HFFc6 (cell line): Measurements from ENCODE around the gene GLCE. TPM values are rescaled to one million over a fixed set of nuclear protein-coding genes. Genes with fewer than 3 reads are reported as not detected.

Source experiments
- DNase-seq: peaks from one replicate; pipeline ENCODE4 v3.0.0-alpha.2; 2018
- H3K27ac Mint-ChIP-seq: 2 replicates; pipeline ENCODE4 v1.8.0; 2020; ENCODE audit warnings: mild to moderate bottlenecking, mixed read lengths
- H3K27me3 Mint-ChIP-seq: 2 replicates; pipeline ENCODE4 v1.8.0; 2021; ENCODE audit warnings: mild to moderate bottlenecking, moderate library complexity, mixed read lengths; ENCODE audit not compliant: insufficient read depth
- H3K36me3 Mint-ChIP-seq: 2 replicates; pipeline ENCODE4 v1.8.0; 2021; ENCODE audit warnings: low read depth, mixed read lengths
- H3K4me1 Mint-ChIP-seq: 2 replicates; pipeline ENCODE4 v1.8.0; 2020; ENCODE audit warnings: low read depth, mixed read lengths
- H3K4me3 Mint-ChIP-seq: 2 replicates; pipeline ENCODE4 v1.8.0; 2020; ENCODE audit warnings: mild to moderate bottlenecking, moderate library complexity, mixed read lengths
- H3K9me3 Mint-ChIP-seq: 2 replicates; pipeline ENCODE4 v1.8.0; 2020; ENCODE audit warnings: mild to moderate bottlenecking, mixed read lengths
- long read RNA-seq: library from polyadenylated mRNA; unstranded; transcript quantifications from one replicate; pipeline ENCODE4 v2.0.0, GENCODE V29; 2019
- total RNA-seq, 6 experiments: library from RNA; stranded (reverse); fragmentation: NEBNext Ultra II Directional; extraction: Animal tissue kit (Norgen Biotek cat#: 25700); gene quantifications; 2 replicates in 1 of 6; 3 replicates in 5 of 6; pipeline ENCODE4 v1.2.3, GENCODE V29; 2021
- TF ChIP-seq, protein P1 (sequence below): fragments of 200-600 bp; sonication (generic); IDR thresholded peaks from 2 replicates; pipeline ENCODE4 v1.5.0; 2021; ENCODE audit warnings: antibody characterized with exemption, mild to moderate bottlenecking

The GLCE gene
- 10 to 100 TPM; 13.2 to 20.6 (median 17.7) TPM for total RNA-seq
- long read RNA-seq, full-length matches to known transcripts, result 9 of 16 reads
- long read RNA-seq, partial matches to known transcripts, result 0 of 16 reads
- long read RNA-seq, other reads (novel, unspliced or antisense), result 7 of 16 reads

DNA sequence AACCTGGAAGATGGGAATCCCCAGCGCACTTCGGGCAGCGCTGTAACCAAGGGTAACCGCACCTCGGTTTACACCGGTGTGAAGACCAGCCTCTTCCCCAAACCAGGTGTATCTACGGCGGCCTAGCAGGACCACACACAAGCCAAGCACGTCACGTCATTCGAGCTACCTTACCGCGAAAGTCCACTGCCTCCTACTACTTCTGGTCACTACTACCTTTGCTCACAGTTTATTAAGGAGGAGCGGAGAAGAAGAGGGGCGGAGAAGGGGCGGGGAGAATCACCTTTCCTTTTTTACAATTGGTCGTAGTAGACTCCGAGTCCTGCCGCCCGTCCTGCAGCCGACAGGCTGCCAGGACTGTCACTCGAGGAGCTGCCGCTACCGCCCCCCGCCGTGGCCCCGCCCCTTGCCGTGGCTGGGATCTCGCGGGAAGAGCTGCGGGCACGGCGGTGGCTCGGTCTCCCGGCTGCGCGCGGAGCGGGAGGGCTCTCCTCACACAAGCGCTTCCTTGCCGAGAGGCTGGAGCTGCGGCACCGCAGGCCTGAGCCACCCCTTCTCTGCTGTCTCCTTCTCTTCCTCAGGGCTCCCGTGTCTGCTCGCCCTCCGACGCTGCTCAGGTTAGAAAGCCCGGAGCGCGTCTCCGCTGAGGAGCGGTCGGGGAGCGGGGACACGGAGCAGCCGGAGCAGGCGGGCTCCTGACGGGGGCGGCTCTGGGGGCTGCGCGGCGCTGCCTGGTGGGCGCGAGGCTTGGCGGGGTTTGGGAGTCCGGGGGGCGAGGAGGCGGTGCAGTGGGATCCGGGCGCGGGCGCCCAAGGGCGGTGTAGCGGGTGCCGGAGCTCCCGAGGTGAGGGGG is at the start of gene GLCE:
Gene GLCE, plus strand, starts transcription at position 495 of the 853 bp plus-strand sequence. CDS start 95,172 bp downstream, outside the sequence.
- TF ChIP-seq, protein P1, sequence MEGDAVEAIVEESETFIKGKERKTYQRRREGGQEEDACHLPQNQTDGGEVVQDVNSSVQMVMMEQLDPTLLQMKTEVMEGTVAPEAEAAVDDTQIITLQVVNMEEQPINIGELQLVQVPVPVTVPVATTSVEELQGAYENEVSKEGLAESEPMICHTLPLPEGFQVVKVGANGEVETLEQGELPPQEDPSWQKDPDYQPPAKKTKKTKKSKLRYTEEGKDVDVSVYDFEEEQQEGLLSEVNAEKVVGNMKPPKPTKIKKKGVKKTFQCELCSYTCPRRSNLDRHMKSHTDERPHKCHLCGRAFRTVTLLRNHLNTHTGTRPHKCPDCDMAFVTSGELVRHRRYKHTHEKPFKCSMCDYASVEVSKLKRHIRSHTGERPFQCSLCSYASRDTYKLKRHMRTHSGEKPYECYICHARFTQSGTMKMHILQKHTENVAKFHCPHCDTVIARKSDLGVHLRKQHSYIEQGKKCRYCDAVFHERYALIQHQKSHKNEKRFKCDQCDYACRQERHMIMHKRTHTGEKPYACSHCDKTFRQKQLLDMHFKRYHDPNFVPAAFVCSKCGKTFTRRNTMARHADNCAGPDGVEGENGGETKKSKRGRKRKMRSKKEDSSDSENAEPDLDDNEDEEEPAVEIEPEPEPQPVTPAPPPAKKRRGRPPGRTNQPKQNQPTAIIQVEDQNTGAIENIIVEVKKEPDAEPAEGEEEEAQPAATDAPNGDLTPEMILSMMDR, result no peak
- Mint-ChIP-seq H3K27ac (peak within 1 kb of the TSS; percentile 61), H3K27me3 (no peaks in the 10 kb centered on the region; the same call in 1 of the 2 replicates), H3K36me3 (no peaks in the 10 kb centered on the region), H3K4me3 (peak within 1 kb of the TSS; percentile 94), H3K9me3 (no peaks in the 10 kb centered on the region), H3K4me1 (peaks cover 44% of the 10 kb centered on the region)
- peak; percentile 93 for DNase-seq

- H3K27ac Mint-ChIP-seq, result no peak overlapping the region
- DNase-seq, result no peak
- H3K27me3 Mint-ChIP-seq, result peaks cover 56% of the 10 kb centered on the region
- H3K9me3 Mint-ChIP-seq, result no peaks in the 10 kb centered on the region
- H3K36me3 Mint-ChIP-seq, result no peaks in the 10 kb centered on the region
- no peak overlapping the region for H3K4me3 Mint-ChIP-seq
- TF ChIP-seq, protein P1, result no peak
- H3K4me1 Mint-ChIP-seq, result no peaks in the 10 kb centered on the region
Measured at GRCh38 chr15:69114331-69114928, 46.0 kb upstream of the GLCE start.

DNA sequence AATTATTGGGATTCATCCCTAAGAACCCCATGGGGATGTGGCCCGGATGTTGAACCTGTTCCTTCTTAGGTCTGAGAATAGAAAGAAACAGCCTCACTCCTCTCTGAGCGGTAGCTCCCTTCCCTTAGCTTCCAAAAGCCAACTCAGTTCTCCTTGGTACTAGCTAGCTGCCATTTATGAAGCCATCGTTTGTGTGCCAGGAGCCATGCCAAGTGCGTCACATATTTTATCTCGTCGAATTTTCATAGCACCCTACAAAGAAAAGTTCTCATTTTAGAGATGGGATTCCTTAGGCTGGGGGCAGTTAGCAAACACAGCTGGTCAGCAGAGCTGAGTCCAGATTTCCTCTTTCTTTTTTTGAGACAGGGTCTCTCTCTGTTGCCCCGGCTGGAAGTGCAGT is 45.4 kb upstream of the GLCE start:
- no peak overlapping the region for H3K4me3 Mint-ChIP-seq
- H3K4me1 Mint-ChIP-seq, result no peaks in the 10 kb centered on the region
- no peaks in the 10 kb centered on the region for H3K36me3 Mint-ChIP-seq
- H3K27me3 Mint-ChIP-seq, result peaks cover 56% of the 10 kb centered on the region
- TF ChIP-seq, protein P1, result no peak
- no peaks in the 10 kb centered on the region for H3K9me3 Mint-ChIP-seq
- H3K27ac Mint-ChIP-seq, result no peak overlapping the region
- no peak for DNase-seq

- Mint-ChIP-seq H3K36me3 (no peaks in the 10 kb centered on the region), H3K4me1 (no peaks in the 10 kb centered on the region), H3K27me3 (peaks cover 60% of the 10 kb centered on the region), H3K27ac (no peak overlapping the region), H3K4me3 (no peak overlapping the region), H3K9me3 (no peaks in the 10 kb centered on the region)
- TF ChIP-seq, protein P1, result no peak
- no peak for DNase-seq
Measured at GRCh38 chr15:69116391-69116790, 44.0 kb upstream of the GLCE start.

- Mint-ChIP-seq H3K4me3 (no peak overlapping the region), H3K9me3 (no peaks in the 10 kb centered on the region), H3K27me3 (peaks cover 61% of the 10 kb centered on the region), H3K4me1 (no peaks in the 10 kb centered on the region), H3K27ac (no peak overlapping the region), H3K36me3 (no peaks in the 10 kb centered on the region)
- TF ChIP-seq, protein P1, result no peak
- no peak for DNase-seq
Measured at GRCh38 chr15:69117431-69117871, 43.0 kb upstream of the GLCE start.
